Gastroesophageal sphincter (tissue), 3 donors: Measurements from ENCODE around the gene ADIPOR2.

Experiments used
- POLR2A ChIP-seq, 2 donors: fragments of 450-650 bp; IDR thresholded peaks; one replicate each; pipeline ENCODE4 v1.6.1; 2017; ENCODE audit warnings: antibody characterized with exemption in 2 of 2, mild to moderate bottlenecking in 2 of 2, moderate library complexity in 1 of 2
- POLR2AphosphoS5 ChIP-seq: sonication (generic); formaldehyde crosslinking; IDR thresholded peaks from one replicate; pipeline ENCODE4 v1.6.1; 2017; ENCODE audit warnings: antibody characterized with exemption
- TF ChIP-seq, protein P1 (sequence below), 4 experiments: fragments of 200-600 bp in 2 of 4; fragments of 450-650 bp in 2 of 4; sonication (generic) in 1 of 4; IDR thresholded peaks; one replicate each; pipeline ENCODE4 v1.5.1; 2017 to 2019; ENCODE audit warnings: antibody characterized with exemption in 4 of 4, mild to moderate bottlenecking in 2 of 4, moderate library complexity in 2 of 4

DNA sequence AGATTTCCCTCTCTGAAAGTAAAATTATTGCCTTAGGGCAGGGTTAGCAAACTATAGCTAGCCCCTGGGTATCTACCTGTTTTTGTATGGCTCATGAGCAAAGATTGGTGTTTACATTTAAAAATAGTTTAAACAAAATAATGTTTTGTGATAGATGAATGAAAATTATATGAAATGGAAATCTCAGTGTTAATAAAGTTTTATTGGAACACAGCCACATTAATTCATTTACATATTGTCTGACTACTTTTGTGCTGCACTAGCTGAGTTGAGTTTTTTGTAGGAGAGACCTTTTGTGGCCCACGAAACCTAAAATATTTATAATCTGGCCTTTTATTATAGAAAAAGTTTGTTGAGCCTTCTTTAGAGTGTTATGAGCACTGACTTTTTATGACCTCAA is 48.5 kb downstream of the ADIPOR2 start:
- TF ChIP-seq POLR2A (IDR thresholded peaks at IDR 0.05) (no peak), POLR2AphosphoS5 (no peak)
- TF ChIP-seq, protein P1, sequence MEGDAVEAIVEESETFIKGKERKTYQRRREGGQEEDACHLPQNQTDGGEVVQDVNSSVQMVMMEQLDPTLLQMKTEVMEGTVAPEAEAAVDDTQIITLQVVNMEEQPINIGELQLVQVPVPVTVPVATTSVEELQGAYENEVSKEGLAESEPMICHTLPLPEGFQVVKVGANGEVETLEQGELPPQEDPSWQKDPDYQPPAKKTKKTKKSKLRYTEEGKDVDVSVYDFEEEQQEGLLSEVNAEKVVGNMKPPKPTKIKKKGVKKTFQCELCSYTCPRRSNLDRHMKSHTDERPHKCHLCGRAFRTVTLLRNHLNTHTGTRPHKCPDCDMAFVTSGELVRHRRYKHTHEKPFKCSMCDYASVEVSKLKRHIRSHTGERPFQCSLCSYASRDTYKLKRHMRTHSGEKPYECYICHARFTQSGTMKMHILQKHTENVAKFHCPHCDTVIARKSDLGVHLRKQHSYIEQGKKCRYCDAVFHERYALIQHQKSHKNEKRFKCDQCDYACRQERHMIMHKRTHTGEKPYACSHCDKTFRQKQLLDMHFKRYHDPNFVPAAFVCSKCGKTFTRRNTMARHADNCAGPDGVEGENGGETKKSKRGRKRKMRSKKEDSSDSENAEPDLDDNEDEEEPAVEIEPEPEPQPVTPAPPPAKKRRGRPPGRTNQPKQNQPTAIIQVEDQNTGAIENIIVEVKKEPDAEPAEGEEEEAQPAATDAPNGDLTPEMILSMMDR (IDR thresholded peaks at IDR 0.05): no peak
